ENCODE results near the gene CD19.

The CD19 gene

GRCh38 chr16:28930203-28930602, 1.6 kb upstream of the CD19 start:
- Histone ChIP-seq H3K27ac (no peak overlapping the region), H3K4me3 (no peak overlapping the region)
- no peak for DNase-seq (ENCODE audit: low spot score)
- TF ChIP-seq CTCF (IDR thresholded peaks at IDR 0.05) = no peak

DNA sequence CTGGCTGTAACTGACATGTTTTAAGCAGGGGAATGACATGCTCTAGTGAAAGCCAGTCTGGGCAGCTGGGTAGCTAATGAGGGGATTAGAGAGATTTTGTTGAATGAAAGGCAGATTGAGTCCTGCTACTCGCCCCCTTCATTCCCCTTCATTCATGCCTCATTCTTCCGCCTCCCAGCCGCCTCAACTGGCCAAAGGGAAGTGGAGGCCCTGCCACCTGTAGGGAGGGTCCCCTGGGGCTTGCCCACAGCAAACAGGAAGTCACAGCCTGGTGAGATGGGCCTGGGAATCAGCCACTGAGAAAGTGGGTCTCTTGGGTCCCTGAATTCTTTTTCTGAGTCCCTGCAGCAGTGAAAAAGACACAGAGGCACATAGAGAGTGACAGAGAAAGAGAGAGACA, 1.1 kb upstream of the CD19 start:
- no peak for TF ChIP-seq CTCF (IDR thresholded peaks at IDR 0.05)
- H3K27ac ChIP-seq = no peak overlapping the region
- H3K4me3 ChIP-seq = no peak overlapping the region
- no peak for DNase-seq (ENCODE audit: low spot score)

DNA sequence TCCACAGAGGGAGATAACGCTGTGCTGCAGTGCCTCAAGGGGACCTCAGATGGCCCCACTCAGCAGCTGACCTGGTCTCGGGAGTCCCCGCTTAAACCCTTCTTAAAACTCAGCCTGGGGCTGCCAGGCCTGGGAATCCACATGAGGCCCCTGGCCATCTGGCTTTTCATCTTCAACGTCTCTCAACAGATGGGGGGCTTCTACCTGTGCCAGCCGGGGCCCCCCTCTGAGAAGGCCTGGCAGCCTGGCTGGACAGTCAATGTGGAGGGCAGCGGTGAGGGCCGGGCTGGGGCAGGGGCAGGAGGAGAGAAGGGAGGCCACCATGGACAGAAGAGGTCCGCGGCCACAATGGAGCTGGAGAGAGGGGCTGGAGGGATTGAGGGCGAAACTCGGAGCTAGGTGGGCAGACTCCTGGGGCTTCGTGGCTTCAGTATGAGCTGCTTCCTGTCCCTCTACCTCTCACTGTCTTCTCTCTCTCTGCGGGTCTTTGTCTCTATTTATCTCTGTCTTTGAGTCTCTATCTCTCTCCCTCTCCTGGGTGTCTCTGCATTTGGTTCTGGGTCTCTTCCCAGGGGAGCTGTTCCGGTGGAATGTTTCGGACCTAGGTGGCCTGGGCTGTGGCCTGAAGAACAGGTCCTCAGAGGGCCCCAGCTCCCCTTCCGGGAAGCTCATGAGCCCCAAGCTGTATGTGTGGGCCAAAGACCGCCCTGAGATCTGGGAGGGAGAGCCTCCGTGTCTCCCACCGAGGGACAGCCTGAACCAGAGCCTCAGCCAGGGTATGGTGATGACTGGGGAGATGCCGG, 769 bp downstream of the CD19 start:
- DNase-seq (ENCODE audit: low spot score) = no peak
- H3K4me3 ChIP-seq = no peak overlapping the region
- TF ChIP-seq CTCF (IDR thresholded peaks at IDR 0.05) = no peak
- H3K27ac ChIP-seq = no peak overlapping the region

DNA sequence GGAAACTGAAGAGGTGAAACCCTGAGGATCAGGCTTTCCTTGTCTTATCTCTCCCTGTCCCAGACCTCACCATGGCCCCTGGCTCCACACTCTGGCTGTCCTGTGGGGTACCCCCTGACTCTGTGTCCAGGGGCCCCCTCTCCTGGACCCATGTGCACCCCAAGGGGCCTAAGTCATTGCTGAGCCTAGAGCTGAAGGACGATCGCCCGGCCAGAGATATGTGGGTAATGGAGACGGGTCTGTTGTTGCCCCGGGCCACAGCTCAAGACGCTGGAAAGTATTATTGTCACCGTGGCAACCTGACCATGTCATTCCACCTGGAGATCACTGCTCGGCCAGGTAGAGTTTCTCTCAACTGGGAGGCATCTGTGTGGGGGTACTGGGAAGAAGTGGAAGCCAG, 1.4 kb downstream of the CD19 start:
- Histone ChIP-seq H3K27ac (no peak overlapping the region), H3K4me3 (no peak overlapping the region)
- no peak for DNase-seq (ENCODE audit: low spot score)
- no peak for TF ChIP-seq CTCF (IDR thresholded peaks at IDR 0.05)

DNA sequence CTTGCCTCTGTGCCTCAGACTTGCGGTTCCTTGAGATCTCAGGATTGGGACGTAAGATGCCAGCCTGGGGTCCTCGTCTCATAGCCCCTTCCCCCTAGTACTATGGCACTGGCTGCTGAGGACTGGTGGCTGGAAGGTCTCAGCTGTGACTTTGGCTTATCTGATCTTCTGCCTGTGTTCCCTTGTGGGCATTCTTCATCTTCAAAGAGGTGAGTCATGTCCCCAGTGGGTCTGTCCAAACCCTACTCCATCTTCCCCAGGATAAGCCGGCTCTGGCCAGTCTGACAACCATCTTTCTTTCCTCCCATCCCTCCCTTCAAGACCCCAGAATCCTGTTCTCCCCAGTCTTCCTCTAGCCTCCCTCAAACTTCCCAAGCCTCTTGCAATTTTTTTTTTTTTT, 3.6 kb downstream of the CD19 start:
- DNase-seq (ENCODE audit: low spot score) = no peak
- no peak for TF ChIP-seq CTCF (IDR thresholded peaks at IDR 0.05)
- Histone ChIP-seq H3K27ac (no peak overlapping the region), H3K4me3 (no peak overlapping the region)

GRCh38 chr16:28935924-28936783, 4.4 kb downstream of the CD19 start:
- Histone ChIP-seq H3K4me3 (peak overlapping the region; percentile 42), H3K27ac (no peak overlapping the region)
- no peak for TF ChIP-seq CTCF (IDR thresholded peaks at IDR 0.05)
- peak; percentile 78 for DNase-seq (ENCODE audit: low spot score)

All from coronary artery (tissue), 2 donors.